ENCODE data around the gene KLHL29.

DNA sequence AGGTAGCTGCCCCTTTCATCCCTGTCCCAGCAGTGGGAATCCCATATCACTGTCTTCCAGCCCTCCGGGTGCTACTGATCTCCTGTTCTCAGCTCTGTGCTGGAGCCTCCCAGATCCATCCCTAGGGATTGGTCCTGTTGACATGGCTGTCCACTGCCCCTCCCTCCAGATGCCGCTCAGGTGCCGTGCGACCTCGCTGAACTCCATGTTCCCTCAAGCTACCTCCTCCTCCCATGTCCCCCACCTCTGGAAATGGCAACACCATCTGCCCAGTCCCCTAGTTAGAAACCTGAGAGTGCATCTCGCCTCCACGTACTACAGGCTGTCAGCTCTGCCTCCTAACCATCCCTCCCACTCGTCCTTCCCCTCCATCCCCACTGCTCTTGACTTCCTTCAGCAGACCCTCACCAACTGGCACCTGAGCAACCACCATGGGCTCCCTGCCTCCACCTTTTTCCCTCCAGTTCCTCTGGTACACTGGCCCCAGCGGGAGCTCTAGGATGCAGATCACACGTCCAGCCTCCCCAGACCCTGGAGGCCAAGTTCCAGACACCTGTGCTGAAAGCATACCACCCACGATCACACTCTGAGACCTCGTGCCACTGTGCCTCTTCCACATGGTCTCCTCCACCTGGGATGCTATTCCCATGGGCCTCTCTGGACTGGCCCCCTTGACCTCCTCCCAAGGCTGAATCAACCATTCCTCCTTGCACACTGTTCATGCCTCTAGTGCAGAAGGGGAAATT is 106.8 kb downstream of the KLHL29 start:
- TF ChIP-seq REST (IDR thresholded peaks at IDR 0.05; ENCODE audit: insufficient read depth in 1 of 2, low read depth in 2 of 2, low read length in 2 of 2) (no peak), POLR2AphosphoS5 (IDR thresholded peaks at IDR 0.05; ENCODE audit: low read depth, low read length) (no peak), TAF1 (IDR thresholded peaks at IDR 0.05; ENCODE audit: borderline replicate concordance, insufficient read depth, low read length) (no peak), FOXP2 (optimal IDR thresholded peaks at IDR 0.05; ENCODE audit: borderline replicate concordance, extremely low read depth, extremely low read length, insufficient read depth) (no peak)
